GM12878 (cell line): ENCODE data around the gene EEF2K. TPM values are rescaled to one million over a fixed set of nuclear protein-coding genes. Genes with fewer than 3 reads are reported as not detected.

Experiments used
- ATAC-seq: fragments of 200-7000 bp; cut with Tn5 transposase; 3 replicates; pipeline ENCODE4 v1.9.1; 2020; ENCODE audit warnings: mild to moderate bottlenecking, moderate library complexity
- BruUV-seq: library from RNA; stranded (reverse); fragments of 400-500 nt; replicated peaks from 2 replicates; lab custom pipeline; 2021; lab: Mats Ljungman, UMichigan
- CTCF ChIA-PET: fragments of 300-600 bp; sonication (Branson Sonifier 250); formaldehyde crosslinking; extraction: SDS; loops from one replicate; lab custom pipeline; 2021; ENCODE audit warnings: inconsistent platforms; lab: Yijun Ruan, JAX
- POLR2A ChIA-PET: fragments of 350-600 bp; formaldehyde crosslinking; extraction: SDS; loops from one replicate; lab custom pipeline; 2021; ENCODE audit warnings: inconsistent platforms; lab: Charles Lee
- RAD21 ChIA-PET: fragments of 300-600 bp; sonication (Branson Sonifier 250); formaldehyde crosslinking; loops from one replicate; lab custom pipeline; 2023; ENCODE audit warnings: antibody characterized with exemption; ENCODE audit not compliant: unreplicated experiment; lab: Charles Lee
- SMC1A ChIA-PET: fragments of 300-600 bp; sonication (Branson Sonifier 250); formaldehyde crosslinking; loops from one replicate; lab custom pipeline; 2023; ENCODE audit not compliant: unreplicated experiment, uncharacterized antibody; lab: Charles Lee
- DNase-seq: peaks from one replicate; pipeline ENCODE4 v3.0.0-alpha.2; 2011; ENCODE audit warnings: low read depth, low spot score
- FAIRE-seq: peaks from 3 replicates; lab custom pipeline; 2011; peaks lifted over from hg19 to GRCh38; lab: Jason Lieb, UNC
- H2AFZ ChIP-seq: 2 replicates; pipeline ENCODE4 v1.6.0; 2011; ENCODE audit warnings: low read depth, low read length, control low read depth; ENCODE audit not compliant: control insufficient read depth
- H3K27ac ChIP-seq: 2 replicates; pipeline ENCODE4 v1.5.1; 2011; ENCODE audit warnings: control low read depth; ENCODE audit not compliant: control insufficient read depth, insufficient read depth
- H3K27me3 ChIP-seq, 2 experiments: replicated peaks in 1 of 2; 2 replicates each; pipeline versions ENCODE4 v1.6.0 to v1.6.1; 2011; ENCODE audit warnings: low read length in 1 of 2; ENCODE audit not compliant: control insufficient read depth in 2 of 2, insufficient read depth in 2 of 2
- H3K36me3 ChIP-seq, 2 experiments: 2 replicates each; pipeline ENCODE4 v1.5.1; 2011; ENCODE audit warnings: low read length in 1 of 2; ENCODE audit not compliant: control insufficient read depth in 2 of 2, insufficient read depth in 2 of 2
- H3K4me1 ChIP-seq: 2 replicates; pipeline ENCODE4 v1.6.1; 2011; ENCODE audit warnings: mild to moderate bottlenecking, low read length, moderate library complexity, mixed read lengths; ENCODE audit not compliant: control insufficient read depth, insufficient read depth
- H3K4me2 ChIP-seq: 2 replicates; pipeline ENCODE4 v1.6.0; 2011; ENCODE audit warnings: control low read depth; ENCODE audit not compliant: control insufficient read depth, insufficient read depth
- H3K4me3 ChIP-seq: fragments of 200-600 bp; sonication (generic); 2 replicates; pipeline ENCODE4 v1.5.1; 2016
- H3K79me2 ChIP-seq: 2 replicates; pipeline ENCODE4 v1.6.0; 2011; ENCODE audit warnings: low read length; ENCODE audit not compliant: control insufficient read depth, insufficient read depth
- H3K9ac ChIP-seq: 2 replicates; pipeline ENCODE4 v1.8.0; 2011; ENCODE audit warnings: low read length, control low read depth, mixed read lengths; ENCODE audit not compliant: control insufficient read depth, insufficient read depth
- H3K9me3 ChIP-seq: replicated peaks from 3 replicates; pipeline ENCODE4 v1.5.1; 2011; ENCODE audit warnings: mild to moderate bottlenecking, low read length; ENCODE audit not compliant: control insufficient read depth, insufficient read depth
- H4K20me1 ChIP-seq: 2 replicates; pipeline ENCODE4 v1.6.0; 2011; ENCODE audit not compliant: control insufficient read depth, insufficient read depth
- ATF2 ChIP-seq: IDR thresholded peaks from 2 replicates; pipeline ENCODE4 v1.6.1; 2012; ENCODE audit warnings: low read length, inconsistent platforms
- BRCA1 ChIP-seq: IDR thresholded peaks from 2 replicates; pipeline ENCODE4 v1.6.1; 2011; ENCODE audit warnings: low read depth, low read length, improper control_type of control experiment
- CUX1 ChIP-seq: IDR thresholded peaks from 2 replicates; pipeline ENCODE4 v1.6.1; 2012; ENCODE audit warnings: improper control_type of control experiment, low read depth, low read length; ENCODE audit not compliant: insufficient replicate concordance
- GATAD2B ChIP-seq: fragments of 450-650 bp; conservative IDR thresholded peaks from 2 replicates; pipeline ENCODE4 v1.6.1; 2017; ENCODE audit warnings: low read depth, mild to moderate bottlenecking, moderate library complexity
- HDAC2 ChIP-seq: fragments of 200-600 bp; sonication (generic); IDR thresholded peaks from 2 replicates; pipeline ENCODE4 v1.6.1; 2017
- HDAC6 ChIP-seq: fragments of 200-600 bp; sonication (generic); IDR thresholded peaks from one replicate; pipeline ENCODE4 v1.8.0; 2017; ENCODE audit warnings: antibody characterized with exemption; ENCODE audit not compliant: unreplicated experiment
- TARDBP ChIP-seq: IDR thresholded peaks from 2 replicates; pipeline ENCODE4 v1.6.1; 2016; ENCODE audit warnings: borderline replicate concordance
- ZBTB33 ChIP-seq: fragments of 450-650 bp; IDR thresholded peaks from 2 replicates; pipeline ENCODE4 v1.6.1; 2017; ENCODE audit warnings: mild to moderate bottlenecking
- WGBS: methylation state at CpG from one replicate; pipeline ENCODE4 v1.1.6; 2016; ENCODE audit warnings: low lambda C conversion rate; ENCODE audit not compliant: insufficient replicate concordance, insufficient coverage; ENCODE audit errors: missing lambda C conversion rate; 5-methylcytosine and 5-hydroxymethylcytosine counted together
- in situ Hi-C: fragments of 300-500 bp; cut with MboI; formaldehyde crosslinking; loops from 9 replicates; pipeline ENCODE4 v1.14.3; 2018; ENCODE audit warnings: mixed read lengths
- intact Hi-C: fragments of 100-400 bp; cut with micrococcal nuclease; formaldehyde crosslinking; loops from one replicate; pipeline ENCODE4 v1.14.2; 2022; ENCODE audit not compliant: unreplicated experiment
- polyA plus RNA-seq, 11 experiments: library from polyadenylated mRNA; depleted of rRNA in 4 of 11; unstranded in 6 of 11; stranded (reverse) in 5 of 11; fragments of >200 nt; fragmentation: Nextera tagmentation in 4 of 11; fragmentation: Illumina TruSeq in 1 of 11; extraction: Ambion mirVana in 4 of 11; extraction: Trizol in 1 of 11; gene quantifications; 1 replicate in 1 of 11; 2 replicates in 10 of 11; pipeline versions ENCODE4 v1.2.1 to v1.2.3, GENCODE V29; 2011 to 2016; ENCODE audit warnings: inconsistent platforms in 2 of 11, missing spikeins in 2 of 11, low read depth in 1 of 11
- total RNA-seq, 4 experiments: library from RNA; depleted of rRNA in 3 of 4; stranded (reverse); fragments of >200 nt in 3 of 4; fragmentation: Illumina TruSeq in 1 of 4; extraction: Trizol in 1 of 4; gene quantifications; 2 replicates each; pipeline versions ENCODE4 v1.2.1 to v1.2.3, GENCODE V29; 2013 to 2021

The EEF2K gene
- total and polyA plus RNA-seq, 10 of the 15 experiments (the other 5 are each of a cell fraction or from before 2014, with no cell fraction given): 2.0 to 29.6 (median 12.2) TPM

- Histone ChIP-seq H3K27me3 (no peaks in the 10 kb centered on the region), H3K9me3 (no peaks in the 10 kb centered on the region), H3K27ac (no peak overlapping the region), H3K36me3 (peaks cover 22 to 23% of the 10 kb centered on the region in 2 experiments; a peak in 3 of 4 replicates), H4K20me1 (no peaks in the 10 kb centered on the region), H2AFZ (no peak overlapping the region), H3K4me3 (no peak overlapping the region), H3K9ac (no peak overlapping the region), H3K79me2 (no peaks in the 10 kb centered on the region), H3K4me1 (no peaks in the 10 kb centered on the region), H3K4me2 (no peak overlapping the region)
- POLR2A ChIA-PET: no interaction called here
- no peak for ATAC-seq
- intact Hi-C loops (no loop called here), in situ Hi-C loops (no loop called here)
- WGBS: 80% methylated on average over 4 of the region's 4 CpGs
- SMC1A ChIA-PET: interaction anchor here (1.3 to 2.1 kb wide), 3 partner anchors 23 to 40 kb away, joined by 3 to 7 read pairs (median 4); no protein-coding TSS in a partner anchor
- BruUV-seq: no TSS peak
- TF ChIP-seq ZBTB33 (no peak), GATAD2B (no peak), BRCA1 (no peak), HDAC2 (no peak), CUX1 (no peak), HDAC6 (no peak), TARDBP (no peak), ATF2 (no peak)
- CTCF ChIA-PET: interaction anchor here (1.6 to 2.8 kb wide), 3 partner anchors 11 to 73 kb away, joined by 3 to 11 read pairs (median 5); no protein-coding TSS in a partner anchor
- FAIRE-seq: no peak
- RAD21 ChIA-PET: no interaction called here
- DNase-seq: no peak
Observed at GRCh38 chr16:22330326-22330725, 124.2 kb downstream of the EEF2K start.
